ENCODE results near the gene CMYA5. TPM values are rescaled to one million over a fixed set of nuclear protein-coding genes. Genes with fewer than 3 reads are reported as not detected.

CMYA5 gene
- total RNA-seq, 5 donors from 2014 or later (not counting 1 experiment from before 2014, with no cell fraction given), result 0.13 to 0.41 (median 0.23) TPM

- Mint-ChIP-seq H3K36me3 (no peaks in the 10 kb centered on the region), H3K4me3 (no peak overlapping the region), H3K4me1 (peaks cover 0 to 13% (median 0%) of the 10 kb centered on the region in 3 donors), H3K9me3 (no peaks in the 10 kb centered on the region), H3K27ac (no peak overlapping the region), H3K27me3 (peaks cover 2 to 11% of the 10 kb centered on the region in 2 donors)
- Histone ChIP-seq H3K27me3 (replicated peaks in 1 of 2; ENCODE audit: control insufficient read depth in 2 of 2, extremely low read depth in 1 of 2, insufficient read depth in 2 of 2, low read length in 1 of 2) (peaks cover 0 to 8% of the 10 kb centered on the region in 2 experiments), H3K36me3 (ENCODE audit: control insufficient read depth in 2 of 2, extremely low read depth in 1 of 2, insufficient read depth in 1 of 2, low read length in 1 of 2) (no peaks in the 10 kb centered on the region), H3K4me3 (ENCODE audit: control insufficient read depth in 1 of 2, extremely low read depth in 1 of 2, low read length in 1 of 2) (no peak overlapping the region), H3K4me1 (ENCODE audit: control insufficient read depth in 1 of 2, extremely low read depth in 1 of 2, insufficient read depth in 2 of 2, low read length in 2 of 2) (no peaks in the 10 kb centered on the region), H3K9me3 (no peaks in the 10 kb centered on the region), H3K27ac (ENCODE audit: low read length) (no peak overlapping the region)
- ChIA-PET POLR2A (interaction anchor here in 1 of 2 donors (0.5 kb wide), 1 partner anchor 212 kb away, joined by 3 read pairs; no protein-coding TSS in a partner anchor), CTCF (no interaction called here)
- WGBS (ENCODE audit: insufficient coverage), result 81% methylated on average over 6 of the region's 12 CpGs
- no peak for ATAC-seq (replicated peaks in 1 of 4)
- no peak for DNase-seq
Measured at GRCh38 chr5:79834754-79835714, 145.4 kb downstream of the CMYA5 start.

GRCh38 chr5:79837761-79838551, 148.3 kb downstream of the CMYA5 start:
- H3K9me3 Mint-ChIP-seq, result no peaks in the 10 kb centered on the region
- no peaks in the 10 kb centered on the region for H3K4me1 Mint-ChIP-seq
- ChIA-PET POLR2A (no interaction called here), CTCF (no interaction called here)
- H3K27ac ChIP-seq (ENCODE audit: low read length), result no peak overlapping the region
- WGBS (ENCODE audit: insufficient coverage), result 87% methylated on average over 5 of the region's 6 CpGs
- peaks cover 5 to 12% of the 10 kb centered on the region in 2 donors for H3K27me3 Mint-ChIP-seq
- peaks cover 0 to 18% of the 10 kb centered on the region in 2 experiments for H3K27me3 ChIP-seq (replicated peaks in 1 of 2; ENCODE audit: control insufficient read depth in 2 of 2, extremely low read depth in 1 of 2, insufficient read depth in 2 of 2, low read length in 1 of 2)
- no peaks in the 10 kb centered on the region for H3K9me3 ChIP-seq
- H3K27ac Mint-ChIP-seq, result no peak overlapping the region
- H3K36me3 ChIP-seq (ENCODE audit: control insufficient read depth in 2 of 2, extremely low read depth in 1 of 2, insufficient read depth in 1 of 2, low read length in 1 of 2), result no peaks in the 10 kb centered on the region
- ATAC-seq (replicated peaks in 1 of 4) (no peak), DNase-seq (no peak)
- no peak overlapping the region for H3K4me3 Mint-ChIP-seq
- no peaks in the 10 kb centered on the region for H3K36me3 Mint-ChIP-seq
- no peaks in the 10 kb centered on the region for H3K4me1 ChIP-seq (ENCODE audit: control insufficient read depth in 1 of 2, extremely low read depth in 1 of 2, insufficient read depth in 2 of 2, low read length in 2 of 2)
- H3K4me3 ChIP-seq (ENCODE audit: control insufficient read depth in 1 of 2, extremely low read depth in 1 of 2, low read length in 1 of 2), result no peak overlapping the region

GRCh38 chr5:79840084-79840990, 150.7 kb downstream of the CMYA5 start:
- H3K4me3 Mint-ChIP-seq, result no peak overlapping the region
- H3K9me3 ChIP-seq, result no peaks in the 10 kb centered on the region
- POLR2A ChIA-PET, result no interaction called here

GRCh38 chr5:79841172-79841571, 151.5 kb downstream of the CMYA5 start:
- no peak for DNase-seq
- ChIA-PET CTCF (no interaction called here), POLR2A (no interaction called here)
- Mint-ChIP-seq H3K27ac (no peak overlapping the region), H3K9me3 (no peaks in the 10 kb centered on the region), H3K27me3 (peaks cover 5 to 14% of the 10 kb centered on the region in 2 donors), H3K36me3 (no peaks in the 10 kb centered on the region), H3K4me1 (no peaks in the 10 kb centered on the region), H3K4me3 (no peak overlapping the region)
- Histone ChIP-seq H3K4me1 (ENCODE audit: control insufficient read depth in 1 of 2, extremely low read depth in 1 of 2, insufficient read depth in 2 of 2, low read length in 2 of 2) (no peaks in the 10 kb centered on the region), H3K27ac (ENCODE audit: low read length) (no peak overlapping the region), H3K36me3 (ENCODE audit: control insufficient read depth in 2 of 2, extremely low read depth in 1 of 2, insufficient read depth in 1 of 2, low read length in 1 of 2) (no peaks in the 10 kb centered on the region), H3K9me3 (no peaks in the 10 kb centered on the region), H3K27me3 (replicated peaks in 1 of 2; ENCODE audit: control insufficient read depth in 2 of 2, extremely low read depth in 1 of 2, insufficient read depth in 2 of 2, low read length in 1 of 2) (peaks cover 0 to 24% of the 10 kb centered on the region in 2 experiments), H3K4me3 (ENCODE audit: control insufficient read depth in 1 of 2, extremely low read depth in 1 of 2, low read length in 1 of 2) (no peak overlapping the region)
- no peak for ATAC-seq (replicated peaks in 1 of 4)

More at GRCh38 chr5:79840084-79840990, 150.7 kb downstream of the CMYA5 start:
- Histone ChIP-seq H3K4me3 (ENCODE audit: control insufficient read depth in 1 of 2, extremely low read depth in 1 of 2, low read length in 1 of 2) (no peak overlapping the region), H3K36me3 (ENCODE audit: control insufficient read depth in 2 of 2, extremely low read depth in 1 of 2, insufficient read depth in 1 of 2, low read length in 1 of 2) (no peaks in the 10 kb centered on the region), H3K27me3 (replicated peaks in 1 of 2; ENCODE audit: control insufficient read depth in 2 of 2, extremely low read depth in 1 of 2, insufficient read depth in 2 of 2, low read length in 1 of 2) (peaks cover 0 to 24% of the 10 kb centered on the region in 2 experiments), H3K4me1 (ENCODE audit: control insufficient read depth in 1 of 2, extremely low read depth in 1 of 2, insufficient read depth in 2 of 2, low read length in 2 of 2) (no peaks in the 10 kb centered on the region), H3K27ac (ENCODE audit: low read length) (no peak overlapping the region)
- CTCF ChIA-PET, result interaction anchor here in 1 of 2 donors (0.6 kb wide), 1 partner anchor 19 kb away, joined by 3 read pairs; no protein-coding TSS in a partner anchor
- WGBS (ENCODE audit: insufficient coverage), result 52% methylated on average over 4 of the region's 7 CpGs
- ATAC-seq (replicated peaks in 1 of 4) (no peak), DNase-seq (no peak)
- Mint-ChIP-seq H3K9me3 (no peaks in the 10 kb centered on the region), H3K27ac (no peak overlapping the region), H3K4me1 (no peaks in the 10 kb centered on the region), H3K27me3 (peaks cover 5 to 14% of the 10 kb centered on the region in 2 donors), H3K36me3 (no peaks in the 10 kb centered on the region)

GRCh38 chr5:79842006-79842881, 152.6 kb downstream of the CMYA5 start:
- DNase-seq (no peak), ATAC-seq (replicated peaks in 1 of 4) (no peak)
- POLR2A ChIA-PET, result interaction anchor here in 1 of 2 donors (0.6 kb wide), 1 partner anchor 1133 kb away, joined by 4 read pairs; no protein-coding TSS in a partner anchor
- Mint-ChIP-seq H3K36me3 (no peaks in the 10 kb centered on the region), H3K9me3 (no peaks in the 10 kb centered on the region), H3K4me1 (no peaks in the 10 kb centered on the region), H3K27me3 (peaks cover 5 to 16% of the 10 kb centered on the region in 2 donors), H3K4me3 (no peak overlapping the region), H3K27ac (no peak overlapping the region)
- Histone ChIP-seq H3K36me3 (ENCODE audit: control insufficient read depth in 2 of 2, extremely low read depth in 1 of 2, insufficient read depth in 1 of 2, low read length in 1 of 2) (no peaks in the 10 kb centered on the region), H3K4me1 (ENCODE audit: control insufficient read depth in 1 of 2, extremely low read depth in 1 of 2, insufficient read depth in 2 of 2, low read length in 2 of 2) (no peaks in the 10 kb centered on the region), H3K9me3 (no peaks in the 10 kb centered on the region), H3K4me3 (ENCODE audit: control insufficient read depth in 1 of 2, extremely low read depth in 1 of 2, low read length in 1 of 2) (no peak overlapping the region), H3K27ac (ENCODE audit: low read length) (no peak overlapping the region), H3K27me3 (replicated peaks in 1 of 2; ENCODE audit: control insufficient read depth in 2 of 2, extremely low read depth in 1 of 2, insufficient read depth in 2 of 2, low read length in 1 of 2) (peaks cover 0 to 24% of the 10 kb centered on the region in 2 experiments)
- 83% methylated on average over 7 of the region's 12 CpGs for WGBS (ENCODE audit: insufficient coverage)
- CTCF ChIA-PET, result no interaction called here

Data from T-cell (primary cell).